CD14-positive monocyte (primary cell): ENCODE measurements around the gene TP53BP2. TPM values are rescaled to one million over a fixed set of nuclear protein-coding genes. Genes with fewer than 3 reads are reported as not detected.

ENCODE experiments used
- DNase-seq, 3 donors: peaks; one replicate each; pipeline ENCODE4 v3.0.0-alpha.2; 2011 to 2022
- H2AFZ ChIP-seq: 2 replicates; pipeline ENCODE4 v1.6.0; 2012; ENCODE audit warnings: mild to moderate bottlenecking, low read depth, low read length, inconsistent platforms; ENCODE audit not compliant: insufficient read depth, poor library complexity, severe bottlenecking
- H3K27ac ChIP-seq, 2 donors: 1 replicate in 1 of 2; 2 replicates in 1 of 2; pipeline ENCODE4 v1.5.1; 2012 to 2013; ENCODE audit warnings: low read length in 2 of 2, control low read depth in 1 of 2, inconsistent platforms in 1 of 2, low read depth in 1 of 2, mild to moderate bottlenecking in 1 of 2
- H3K27me3 ChIP-seq, 2 donors: one replicate each; pipeline versions ENCODE4 v1.6.0 to v1.6.1; 2011 to 2013; ENCODE audit warnings: low read length in 2 of 2; ENCODE audit not compliant: control insufficient read depth in 2 of 2, insufficient read depth in 2 of 2
- H3K36me3 ChIP-seq, 2 donors: replicated peaks in 1 of 2; 1 replicate in 1 of 2; 2 replicates in 1 of 2; pipeline versions ENCODE4 v1.5.1 to v1.6.1; 2012 to 2013; ENCODE audit warnings: low read length in 2 of 2, control low read depth in 1 of 2, inconsistent platforms in 1 of 2, mild to moderate bottlenecking in 1 of 2; ENCODE audit not compliant: insufficient read depth in 2 of 2, control insufficient read depth in 1 of 2
- H3K4me1 ChIP-seq, 2 donors: 1 replicate in 1 of 2; 2 replicates in 1 of 2; pipeline versions ENCODE4 v1.5.1 to v1.6.1; 2012 to 2013; ENCODE audit warnings: low read length in 2 of 2, control low read depth in 1 of 2, inconsistent platforms in 1 of 2, mild to moderate bottlenecking in 1 of 2, moderate library complexity in 1 of 2; ENCODE audit not compliant: insufficient read depth in 2 of 2, control insufficient read depth in 1 of 2
- H3K4me2 ChIP-seq: replicated peaks from 2 replicates; pipeline ENCODE3; 2012; ENCODE audit warnings: low read length, moderate library complexity, mild to moderate bottlenecking; ENCODE audit not compliant: poor library complexity, severe bottlenecking; ENCODE audit errors: extremely low read depth
- H3K4me3 ChIP-seq, 3 experiments: fragments of 200-600 bp in 1 of 3; sonication (generic) in 1 of 3; replicated peaks in 1 of 3; 1 replicate in 2 of 3; 2 replicates in 1 of 3; pipeline ENCODE4 v1.5.1; 2011 to 2013; ENCODE audit warnings: low read length in 3 of 3, mild to moderate bottlenecking in 3 of 3, control low read depth in 2 of 3, low read depth in 2 of 3, inconsistent platforms in 1 of 3, moderate library complexity in 1 of 3
- H3K79me2 ChIP-seq: 2 replicates; pipeline ENCODE4 v1.6.0; 2012; ENCODE audit warnings: mild to moderate bottlenecking, control low read depth, inconsistent platforms, low read length, moderate library complexity; ENCODE audit not compliant: insufficient read depth
- H3K9ac ChIP-seq: 2 replicates; pipeline ENCODE4 v1.6.0; 2017; ENCODE audit warnings: low read length, mild to moderate bottlenecking; ENCODE audit not compliant: insufficient read depth, poor library complexity, severe bottlenecking
- H3K9me3 ChIP-seq, 2 donors: replicated peaks in 1 of 2; 1 replicate in 1 of 2; 2 replicates in 1 of 2; pipeline versions ENCODE4 v1.5.1 to v1.6.1; 2012 to 2013; ENCODE audit warnings: low read length in 2 of 2, control low read depth in 1 of 2; ENCODE audit not compliant: control insufficient read depth in 1 of 2, insufficient read depth in 1 of 2
- H4K20me1 ChIP-seq: 2 replicates; pipeline ENCODE4 v1.6.0; 2012; ENCODE audit warnings: mild to moderate bottlenecking, low read length, control low read depth, moderate library complexity; ENCODE audit not compliant: insufficient read depth
- H3K27ac Mint-ChIP-seq, 7 donors: one replicate each; pipeline ENCODE4 v1.8.0; 2020; ENCODE audit warnings: mild to moderate bottlenecking in 7 of 7, mixed read lengths in 7 of 7, moderate library complexity in 6 of 7, inconsistent platforms in 2 of 7
- H3K27me3 Mint-ChIP-seq, 3 donors: one replicate each; pipeline ENCODE4 v1.8.0; 2021 to 2022; ENCODE audit warnings: low read depth in 3 of 3, mild to moderate bottlenecking in 3 of 3, mixed read lengths in 3 of 3, moderate library complexity in 3 of 3, inconsistent platforms in 1 of 3
- H3K36me3 Mint-ChIP-seq, 2 donors: one replicate each; pipeline ENCODE4 v1.8.0; 2020; ENCODE audit warnings: mixed read lengths in 2 of 2, inconsistent platforms in 1 of 2, mild to moderate bottlenecking in 1 of 2
- H3K4me1 Mint-ChIP-seq: one replicate; pipeline ENCODE4 v1.8.0; 2020; ENCODE audit warnings: mild to moderate bottlenecking, mixed read lengths
- H3K4me3 Mint-ChIP-seq, 2 donors: one replicate each; pipeline ENCODE4 v1.8.0; 2020; ENCODE audit warnings: mild to moderate bottlenecking in 2 of 2, mixed read lengths in 2 of 2, moderate library complexity in 1 of 2
- H3K9me3 Mint-ChIP-seq, 7 donors: one replicate each; pipeline ENCODE4 v1.8.0; 2020 to 2022; ENCODE audit warnings: mixed read lengths in 7 of 7, mild to moderate bottlenecking in 6 of 7, moderate library complexity in 6 of 7, inconsistent platforms in 2 of 7
- CTCF ChIP-seq: fragments of 200-600 bp; IDR thresholded peaks from one replicate; pipeline ENCODE4 v1.8.0; 2022; ENCODE audit warnings: antibody characterized with exemption, mild to moderate bottlenecking
- WGBS: methylation state at CpG from one replicate; pipeline ENCODE4 v1.1.5; 2013; ENCODE audit warnings: missing lambda C conversion rate; ENCODE audit not compliant: insufficient coverage; 5-methylcytosine and 5-hydroxymethylcytosine counted together
- intact Hi-C, 2 donors: fragments of 100-400 bp; cut with micrococcal nuclease; formaldehyde crosslinking; loops; one replicate each; pipeline versions ENCODE4 v1.15.0 to v1.15.1; 2023
- polyA plus RNA-seq, 3 donors: library from polyadenylated mRNA; depleted of rRNA in 1 of 3; unstranded in 2 of 3; stranded (reverse) in 1 of 3; fragments of 300-500 nt in 2 of 3; fragments of >200 nt in 1 of 3; fragmentation: Illumina TruSeq in 2 of 3; gene quantifications; 1 replicate in 2 of 3; 2 replicates in 1 of 3; pipeline ENCODE4 v1.2.3, GENCODE V29; 2012 to 2021

Gene TP53BP2
- polyA plus RNA-seq, 3 donors = 5.7 to 19.7 (median 8.8) TPM

DNA sequence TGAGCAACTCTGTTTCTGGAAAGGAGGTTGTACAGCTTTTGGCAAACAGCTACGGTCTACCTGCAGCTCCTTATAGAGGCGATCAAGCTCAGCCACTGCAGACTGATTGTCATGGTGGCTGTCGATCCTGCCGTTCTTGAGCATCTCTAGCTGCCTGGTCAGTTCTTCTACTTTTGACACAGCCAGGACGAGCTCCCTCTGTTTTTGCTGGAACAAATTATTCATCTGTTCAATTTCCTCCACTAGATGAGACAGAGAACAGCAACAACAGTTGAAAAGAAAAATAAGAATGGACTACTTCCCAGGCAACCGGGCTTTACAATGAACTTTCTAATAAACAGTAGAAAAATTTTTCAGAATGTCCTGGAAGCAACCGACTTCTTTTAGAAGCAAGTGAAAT is 42.5 kb downstream of the TP53BP2 start:
- TF ChIP-seq CTCF = no peak
- no peak overlapping the region for H3K27ac Mint-ChIP-seq
- Histone ChIP-seq H2AFZ (no peak overlapping the region), H3K9me3 (no peaks in the 10 kb centered on the region), H3K4me1 (no peaks in the 10 kb centered on the region), H3K36me3 (peaks cover 94 to 99% of the 10 kb centered on the region in 2 donors), H4K20me1 (no peaks in the 10 kb centered on the region), H3K27ac (no peak overlapping the region), H3K4me3 (no peak overlapping the region), H3K79me2 (no peaks in the 10 kb centered on the region), H3K27me3 (no peaks in the 10 kb centered on the region), H3K9ac (no peak overlapping the region), H3K4me2 (no peak overlapping the region)
- no peaks in the 10 kb centered on the region for H3K27me3 Mint-ChIP-seq
- H3K4me1 Mint-ChIP-seq = peaks cover 4% of the 10 kb centered on the region
- 98% methylated on average over 4 of the region's 7 CpGs for WGBS
- H3K9me3 Mint-ChIP-seq = peaks cover 0 to 4% (median 0%) of the 10 kb centered on the region in 7 donors
- intact Hi-C loops = no loop called here
- no peak for DNase-seq
- no peak overlapping the region for H3K4me3 Mint-ChIP-seq
- H3K36me3 Mint-ChIP-seq = peaks cover 88 to 93% of the 10 kb centered on the region in 2 donors

DNA sequence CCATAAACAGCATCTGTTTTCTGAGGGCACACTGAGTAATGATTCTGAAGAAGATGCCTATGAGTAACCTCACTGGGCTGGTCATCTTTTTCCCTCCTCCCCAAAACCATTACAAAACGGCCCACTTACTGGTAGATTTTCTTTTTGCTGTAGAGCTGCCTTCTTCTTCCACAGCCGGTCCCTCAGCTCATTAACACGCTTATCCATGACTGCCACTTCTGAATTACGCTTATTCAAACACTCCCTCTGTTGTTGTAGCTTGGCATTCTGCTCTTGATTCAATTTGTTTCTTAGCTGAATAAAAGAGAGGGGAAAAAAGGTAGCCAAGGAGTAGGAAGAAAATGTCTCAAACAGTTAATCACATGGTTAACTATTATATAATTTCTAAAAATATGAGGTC is 43.1 kb downstream of the TP53BP2 start:
- no peaks in the 10 kb centered on the region for H4K20me1 ChIP-seq
- WGBS = no CpG with 5 or more reads among the region's 4 CpGs
- peaks cover 0 to 2% (median 0%) of the 10 kb centered on the region in 7 donors for H3K9me3 Mint-ChIP-seq
- H3K9ac ChIP-seq = no peak overlapping the region
- no peak overlapping the region for H2AFZ ChIP-seq
- H3K4me3 ChIP-seq = no peak overlapping the region
- H3K27ac ChIP-seq = no peak overlapping the region
- TF ChIP-seq CTCF = peak; percentile 10
- no peaks in the 10 kb centered on the region for H3K27me3 Mint-ChIP-seq
- H3K36me3 ChIP-seq = peaks cover 95 to 99% of the 10 kb centered on the region in 2 donors
- peaks cover 4% of the 10 kb centered on the region for H3K4me1 Mint-ChIP-seq
- H3K9me3 ChIP-seq = no peaks in the 10 kb centered on the region
- no peaks in the 10 kb centered on the region for H3K79me2 ChIP-seq
- H3K4me1 ChIP-seq = no peaks in the 10 kb centered on the region
- peak overlapping the region in 1 of 7 donors; percentile 46 for H3K27ac Mint-ChIP-seq
- peaks cover 90 to 95% of the 10 kb centered on the region in 2 donors for H3K36me3 Mint-ChIP-seq
- H3K4me3 Mint-ChIP-seq = no peak overlapping the region
- H3K27me3 ChIP-seq = no peaks in the 10 kb centered on the region
- intact Hi-C loops = no loop called here
- no peak for DNase-seq
- no peak overlapping the region for H3K4me2 ChIP-seq
